ENCODE data around the gene NINJ2. TPM values are rescaled to one million over a fixed set of nuclear protein-coding genes. Genes with fewer than 3 reads are reported as not detected.

The NINJ2 gene
- total RNA-seq, 1 experiment from 2014 or later = not detected

- intact Hi-C loops (cut with micrococcal nuclease; ENCODE audit: unreplicated experiment) = loop anchor here (10.0 kb wide), 1 partner anchor 114 kb away; the partner anchor contains the start of gene WNK1
- no peak for DNase-seq
- no peaks in the 10 kb centered on the region for H3K9me3 Mint-ChIP-seq (ENCODE audit: low read depth, unreplicated experiment)
- TF ChIP-seq, protein P1, sequence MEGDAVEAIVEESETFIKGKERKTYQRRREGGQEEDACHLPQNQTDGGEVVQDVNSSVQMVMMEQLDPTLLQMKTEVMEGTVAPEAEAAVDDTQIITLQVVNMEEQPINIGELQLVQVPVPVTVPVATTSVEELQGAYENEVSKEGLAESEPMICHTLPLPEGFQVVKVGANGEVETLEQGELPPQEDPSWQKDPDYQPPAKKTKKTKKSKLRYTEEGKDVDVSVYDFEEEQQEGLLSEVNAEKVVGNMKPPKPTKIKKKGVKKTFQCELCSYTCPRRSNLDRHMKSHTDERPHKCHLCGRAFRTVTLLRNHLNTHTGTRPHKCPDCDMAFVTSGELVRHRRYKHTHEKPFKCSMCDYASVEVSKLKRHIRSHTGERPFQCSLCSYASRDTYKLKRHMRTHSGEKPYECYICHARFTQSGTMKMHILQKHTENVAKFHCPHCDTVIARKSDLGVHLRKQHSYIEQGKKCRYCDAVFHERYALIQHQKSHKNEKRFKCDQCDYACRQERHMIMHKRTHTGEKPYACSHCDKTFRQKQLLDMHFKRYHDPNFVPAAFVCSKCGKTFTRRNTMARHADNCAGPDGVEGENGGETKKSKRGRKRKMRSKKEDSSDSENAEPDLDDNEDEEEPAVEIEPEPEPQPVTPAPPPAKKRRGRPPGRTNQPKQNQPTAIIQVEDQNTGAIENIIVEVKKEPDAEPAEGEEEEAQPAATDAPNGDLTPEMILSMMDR (IDR thresholded peaks at IDR 0.05; ENCODE audit: unreplicated experiment) = no peak
- no peak overlapping the region for H3K27ac Mint-ChIP-seq (ENCODE audit: unreplicated experiment)
- CTCF ChIA-PET = no interaction called here
- peaks cover 16% of the 10 kb centered on the region for H3K36me3 Mint-ChIP-seq (ENCODE audit: insufficient read depth, unreplicated experiment)
- H3K4me1 Mint-ChIP-seq (ENCODE audit: low read depth, unreplicated experiment) = peaks cover 11% of the 10 kb centered on the region
- no TSS peak for BruUV-seq (replicated peaks)
- H3K27me3 Mint-ChIP-seq (ENCODE audit: unreplicated experiment) = no peaks in the 10 kb centered on the region
- H3K4me3 Mint-ChIP-seq (ENCODE audit: low read depth, unreplicated experiment) = no peak overlapping the region
Observed at GRCh38 chr12:640773-641172, 22.5 kb downstream of the NINJ2 start.

- H3K4me1 Mint-ChIP-seq (ENCODE audit: low read depth, unreplicated experiment) = peaks cover 11% of the 10 kb centered on the region
- no TSS peak for BruUV-seq (replicated peaks)
- intact Hi-C loops (cut with micrococcal nuclease; ENCODE audit: unreplicated experiment) = loop anchor here (10.0 kb wide), 2 partner anchors 65 to 115 kb away; partner anchors contain the start of gene WNK1
- H3K27me3 Mint-ChIP-seq (ENCODE audit: unreplicated experiment) = no peaks in the 10 kb centered on the region
- TF ChIP-seq, protein P1 (IDR thresholded peaks at IDR 0.05; ENCODE audit: unreplicated experiment) = no peak
- peaks cover 16% of the 10 kb centered on the region for H3K36me3 Mint-ChIP-seq (ENCODE audit: insufficient read depth, unreplicated experiment)
- no peak overlapping the region for H3K27ac Mint-ChIP-seq (ENCODE audit: unreplicated experiment)
- H3K4me3 Mint-ChIP-seq (ENCODE audit: low read depth, unreplicated experiment) = no peak overlapping the region
- CTCF ChIA-PET = interaction anchor here (0.9 kb wide), 1 partner anchor 393 kb away, joined by 4 read pairs; no protein-coding TSS in a partner anchor
- no peaks in the 10 kb centered on the region for H3K9me3 Mint-ChIP-seq (ENCODE audit: low read depth, unreplicated experiment)
- no peak for DNase-seq
Observed at GRCh38 chr12:639988-640387, 23.3 kb downstream of the NINJ2 start.

DNA sequence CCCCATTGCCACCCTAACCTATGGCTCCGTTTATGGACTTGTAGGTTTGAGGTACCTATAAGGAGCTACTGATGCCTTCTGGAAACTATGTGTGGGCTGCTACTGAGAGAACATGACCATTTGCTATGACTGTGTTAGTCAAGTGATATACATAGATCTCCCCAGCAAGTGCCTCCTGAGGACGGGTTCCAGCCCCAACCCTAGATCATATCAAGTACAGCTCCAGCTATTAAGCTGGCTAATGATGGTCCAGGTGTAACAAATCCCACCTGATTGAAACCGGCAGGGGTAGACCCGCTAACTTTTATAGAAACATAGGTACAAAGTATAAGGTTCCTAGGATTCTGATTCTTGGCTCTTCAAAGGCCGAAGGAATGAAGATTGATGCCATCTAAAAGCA is 23.7 kb downstream of the NINJ2 start:
- H3K27me3 Mint-ChIP-seq (ENCODE audit: unreplicated experiment) = no peaks in the 10 kb centered on the region
- peaks cover 11% of the 10 kb centered on the region for H3K4me1 Mint-ChIP-seq (ENCODE audit: low read depth, unreplicated experiment)
- H3K9me3 Mint-ChIP-seq (ENCODE audit: low read depth, unreplicated experiment) = no peaks in the 10 kb centered on the region
- no TSS peak for BruUV-seq (replicated peaks)
- H3K4me3 Mint-ChIP-seq (ENCODE audit: low read depth, unreplicated experiment) = no peak overlapping the region
- TF ChIP-seq, protein P1 (IDR thresholded peaks at IDR 0.05; ENCODE audit: unreplicated experiment) = no peak
- no peak overlapping the region for H3K27ac Mint-ChIP-seq (ENCODE audit: unreplicated experiment)
- CTCF ChIA-PET = interaction anchor here (0.9 kb wide), 1 partner anchor 393 kb away, joined by 4 read pairs; no protein-coding TSS in a partner anchor
- intact Hi-C loops (cut with micrococcal nuclease; ENCODE audit: unreplicated experiment) = loop anchor here (10.0 kb wide), 1 partner anchor 65 kb away; no protein-coding TSS in a partner anchor
- peaks cover 16% of the 10 kb centered on the region for H3K36me3 Mint-ChIP-seq (ENCODE audit: insufficient read depth, unreplicated experiment)
- no peak for DNase-seq

DNA sequence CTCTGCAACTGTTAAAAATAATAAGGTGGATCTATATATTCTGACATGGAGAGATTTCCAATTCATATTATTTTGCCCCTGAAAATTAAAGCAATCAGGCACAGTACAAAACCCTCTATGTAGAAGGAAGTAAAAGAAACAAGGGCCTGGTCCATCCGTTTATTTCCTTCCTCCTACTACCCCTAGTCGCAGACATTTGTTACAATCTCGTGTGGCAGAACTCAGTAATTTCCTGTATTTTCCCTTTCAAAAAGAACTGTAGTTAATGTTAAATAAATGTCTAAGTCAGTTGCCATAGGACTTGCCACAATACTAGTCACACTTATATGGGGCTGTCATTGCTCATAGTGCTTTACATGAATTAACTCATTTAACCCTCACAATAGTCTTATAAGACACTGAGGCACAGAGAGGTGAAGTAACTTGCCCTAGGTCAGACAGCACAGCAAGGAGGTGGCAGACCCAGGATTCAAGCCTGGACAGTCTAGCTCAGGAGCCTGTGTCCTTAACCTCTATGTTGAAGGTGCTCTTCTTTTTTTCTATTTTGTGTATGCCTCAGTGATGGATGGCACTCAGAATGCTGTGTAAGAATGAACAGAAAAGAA is 24.2 kb downstream of the NINJ2 start:
- no TSS peak for BruUV-seq (replicated peaks)
- Mint-ChIP-seq H3K27ac (ENCODE audit: unreplicated experiment) (no peak overlapping the region), H3K36me3 (ENCODE audit: insufficient read depth, unreplicated experiment) (peaks cover 16% of the 10 kb centered on the region), H3K4me3 (ENCODE audit: low read depth, unreplicated experiment) (no peak overlapping the region), H3K4me1 (ENCODE audit: low read depth, unreplicated experiment) (peaks cover 6% of the 10 kb centered on the region), H3K27me3 (ENCODE audit: unreplicated experiment) (no peaks in the 10 kb centered on the region), H3K9me3 (ENCODE audit: low read depth, unreplicated experiment) (no peaks in the 10 kb centered on the region)
- no peak for DNase-seq
- CTCF ChIA-PET = interaction anchor here (0.9 kb wide), 1 partner anchor 392 kb away, joined by 4 read pairs; no protein-coding TSS in a partner anchor
- intact Hi-C loops (cut with micrococcal nuclease; ENCODE audit: unreplicated experiment) = loop anchor here (10.0 kb wide), 1 partner anchor 64 kb away; no protein-coding TSS in a partner anchor
- TF ChIP-seq, protein P1 (IDR thresholded peaks at IDR 0.05; ENCODE audit: unreplicated experiment) = no peak
